HG03521 (cell line): ENCODE results near the gene AFP.

Experiments used
- ATAC-seq: cut with Tn5 transposase; IDR thresholded peaks from one replicate; pipeline ENCODE4 v1.9.1; 2021; ENCODE audit warnings: mild to moderate bottlenecking, moderate library complexity; ENCODE audit not compliant: unreplicated experiment

AFP gene

DNA sequence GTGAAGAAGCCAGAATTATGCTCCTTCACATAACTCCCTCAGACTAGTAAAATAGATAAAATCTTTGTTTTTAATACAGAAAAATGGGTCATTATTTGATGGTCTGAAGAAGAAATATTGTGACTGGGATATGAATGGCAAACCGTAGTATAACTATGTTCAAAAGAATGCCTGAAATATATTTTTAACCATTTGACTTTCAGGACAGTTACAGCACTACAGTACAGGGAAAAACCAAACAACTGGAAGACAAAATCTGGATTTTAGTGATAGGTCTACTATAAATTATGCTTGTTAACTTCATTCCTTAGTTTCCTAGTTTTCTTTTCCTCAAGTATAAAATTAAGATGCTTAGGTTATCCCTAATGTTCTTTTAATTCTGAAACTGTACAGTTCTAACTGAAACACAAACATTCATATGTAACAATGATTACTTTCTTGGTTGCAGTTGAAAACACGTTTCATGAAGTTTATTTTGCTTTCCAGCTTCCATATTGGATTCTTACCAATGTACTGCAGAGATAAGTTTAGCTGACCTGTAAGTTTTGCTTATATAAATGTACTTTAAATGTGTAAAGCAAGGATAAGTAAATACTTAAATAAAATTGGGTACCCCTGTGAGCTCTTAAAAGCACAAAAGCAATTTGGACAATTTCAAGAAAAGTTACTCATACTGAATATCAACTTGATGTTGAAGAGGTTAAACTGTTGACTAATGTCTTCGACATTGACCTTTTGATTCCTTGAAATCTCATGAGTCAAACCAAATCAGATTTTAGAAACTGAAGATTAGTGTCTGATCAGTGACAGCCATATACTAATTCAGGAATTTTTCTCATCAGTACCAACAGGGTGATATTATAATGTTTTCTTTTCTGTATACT, 895 bp downstream of the AFP start:
- ATAC-seq: no peak

DNA sequence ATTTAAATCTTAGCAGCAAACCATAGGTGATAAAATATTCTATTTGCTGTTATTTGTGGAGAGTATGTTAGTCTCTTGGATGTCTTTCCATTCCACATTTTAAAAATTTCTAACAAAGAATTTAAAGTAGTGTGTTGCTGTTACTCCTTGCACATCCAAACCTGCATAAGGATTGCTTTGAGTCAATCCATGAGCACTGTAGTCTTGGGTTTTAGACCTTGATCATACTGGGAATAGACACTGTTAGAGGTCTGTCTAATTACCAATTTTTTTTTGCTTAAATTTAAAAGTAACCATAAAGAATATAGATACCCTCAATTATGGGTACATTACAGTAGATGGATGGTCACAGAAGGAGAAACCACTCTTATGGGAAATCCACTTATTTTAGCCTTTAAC, 1.5 kb downstream of the AFP start:
- no peak for ATAC-seq

DNA sequence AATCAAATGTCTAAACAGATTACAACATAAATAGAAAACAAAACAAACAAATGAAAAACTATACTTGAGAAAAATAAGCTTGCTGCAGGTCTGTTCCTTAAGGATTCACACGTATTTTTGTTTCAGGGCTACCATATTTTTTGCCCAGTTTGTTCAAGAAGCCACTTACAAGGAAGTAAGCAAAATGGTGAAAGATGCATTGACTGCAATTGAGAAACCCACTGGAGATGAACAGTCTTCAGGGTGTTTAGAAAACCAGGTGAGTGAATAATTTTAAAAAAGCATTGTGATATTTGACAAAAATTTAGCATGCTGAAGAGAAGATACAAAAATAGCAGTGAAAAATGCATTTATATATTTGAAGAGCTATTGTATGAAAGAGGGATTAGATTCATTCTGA, 2.0 kb downstream of the AFP start:
- no peak for ATAC-seq

DNA sequence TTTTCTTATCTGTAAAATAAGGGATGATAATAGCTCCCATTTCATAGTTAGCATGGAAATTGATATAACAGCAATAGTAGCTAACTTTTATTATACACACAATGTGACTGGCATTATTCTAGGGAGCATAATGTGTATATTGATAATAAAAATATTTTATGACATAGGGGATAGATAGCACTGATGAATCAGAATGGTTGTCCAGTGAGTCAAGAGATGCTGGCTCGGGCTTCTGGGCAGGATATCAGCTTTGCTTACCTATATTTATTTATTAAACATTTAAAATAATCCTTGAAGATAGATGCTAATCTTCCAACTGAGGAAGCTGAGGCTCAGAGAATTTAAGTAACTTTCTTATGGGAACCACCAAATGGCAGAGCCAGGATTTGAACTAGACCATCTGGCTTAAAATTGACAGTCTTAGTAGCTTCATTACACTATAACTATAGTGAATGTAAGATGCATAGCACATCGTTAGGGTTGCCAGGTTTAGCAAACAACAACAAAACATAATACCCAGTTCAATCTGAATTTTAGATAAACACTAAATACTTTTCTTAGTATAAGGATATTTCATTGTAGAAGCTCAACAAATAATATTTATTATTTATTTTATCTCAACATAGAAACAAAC, 2.7 kb downstream of the AFP start:
- no peak for ATAC-seq

DNA sequence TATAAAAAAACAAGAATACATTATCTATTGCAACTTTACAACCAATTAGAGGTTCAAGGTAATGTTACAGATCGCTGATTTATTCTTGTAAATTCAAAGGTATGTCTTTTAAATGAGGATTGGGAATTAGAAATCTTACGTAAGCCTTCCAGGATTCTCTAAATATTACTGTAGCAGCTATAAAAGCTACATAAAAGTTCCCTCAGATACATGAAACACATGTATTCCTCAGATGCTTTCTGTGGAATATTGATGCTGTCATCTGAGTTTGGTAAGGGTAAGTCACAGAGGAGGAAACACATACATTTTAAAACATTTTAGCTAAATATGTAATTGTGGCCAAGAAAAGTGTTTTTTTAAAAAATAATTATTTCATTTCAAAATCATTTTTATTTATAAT, 3.4 kb downstream of the AFP start:
- ATAC-seq: no peak

DNA sequence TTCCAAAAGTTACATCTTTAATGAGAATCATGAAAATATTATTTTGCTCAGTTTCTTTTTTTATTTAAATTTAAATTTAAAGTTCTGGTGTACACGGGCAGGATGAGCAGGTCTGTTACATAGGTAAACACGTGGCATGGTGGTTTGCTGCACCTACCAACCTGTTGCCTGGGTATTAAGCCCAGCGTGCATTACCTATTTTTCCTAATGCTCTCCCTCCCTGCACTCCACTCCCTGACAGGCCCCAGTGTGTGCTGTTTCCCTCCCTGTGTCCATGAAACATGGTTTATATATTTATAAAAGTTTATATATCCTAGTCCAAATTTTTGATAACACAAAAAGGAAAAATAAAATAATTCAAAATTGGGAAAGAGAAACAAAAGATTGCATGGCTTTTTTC, 4.0 kb downstream of the AFP start:
- ATAC-seq: no peak

DNA sequence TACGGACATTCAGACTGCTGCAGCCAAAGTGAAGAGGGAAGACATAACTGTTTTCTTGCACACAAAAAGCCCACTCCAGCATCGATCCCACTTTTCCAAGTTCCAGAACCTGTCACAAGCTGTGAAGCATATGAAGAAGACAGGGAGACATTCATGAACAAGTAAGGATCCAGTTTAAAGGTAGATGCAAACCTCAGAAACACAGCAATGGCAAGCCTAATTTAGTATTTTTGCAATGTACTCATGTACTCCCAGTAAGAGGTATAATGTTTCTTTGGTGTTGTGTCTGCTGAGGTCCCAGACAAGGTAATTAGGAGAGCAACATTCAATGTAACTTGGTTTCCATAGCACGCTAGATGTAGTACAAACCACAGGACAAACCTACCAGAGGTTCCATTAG, 4.6 kb downstream of the AFP start:
- ATAC-seq: no peak

DNA sequence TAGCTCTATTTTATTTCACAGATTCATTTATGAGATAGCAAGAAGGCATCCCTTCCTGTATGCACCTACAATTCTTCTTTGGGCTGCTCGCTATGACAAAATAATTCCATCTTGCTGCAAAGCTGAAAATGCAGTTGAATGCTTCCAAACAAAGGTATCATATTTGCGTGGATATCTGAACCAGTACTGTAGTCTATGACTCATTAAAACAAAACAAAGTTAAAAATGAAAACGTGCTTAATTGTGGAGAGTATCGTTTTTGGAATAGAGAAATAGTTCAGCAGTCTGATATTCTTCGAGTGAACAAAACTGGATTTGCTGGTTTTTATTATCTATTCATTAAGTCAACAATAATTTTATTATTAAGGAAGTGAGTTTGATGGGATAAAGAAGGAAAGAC, 6.3 kb downstream of the AFP start:
- no peak for ATAC-seq

DNA sequence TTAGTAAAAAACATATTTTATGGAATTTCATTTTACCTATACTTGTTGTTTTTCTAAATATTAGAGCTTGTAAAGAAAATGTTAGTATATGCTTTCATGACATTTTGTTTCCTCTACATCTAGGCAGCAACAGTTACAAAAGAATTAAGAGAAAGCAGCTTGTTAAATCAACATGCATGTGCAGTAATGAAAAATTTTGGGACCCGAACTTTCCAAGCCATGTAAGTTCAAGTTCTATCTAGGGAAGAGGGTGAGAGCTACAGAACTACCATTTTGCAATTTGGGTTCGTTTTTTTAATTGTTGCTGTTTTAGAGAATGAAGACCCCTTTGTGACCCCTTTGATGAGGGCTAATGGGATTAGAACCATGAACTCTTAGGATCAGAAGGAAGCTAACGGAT, 7.2 kb downstream of the AFP start:
- ATAC-seq: no peak

DNA sequence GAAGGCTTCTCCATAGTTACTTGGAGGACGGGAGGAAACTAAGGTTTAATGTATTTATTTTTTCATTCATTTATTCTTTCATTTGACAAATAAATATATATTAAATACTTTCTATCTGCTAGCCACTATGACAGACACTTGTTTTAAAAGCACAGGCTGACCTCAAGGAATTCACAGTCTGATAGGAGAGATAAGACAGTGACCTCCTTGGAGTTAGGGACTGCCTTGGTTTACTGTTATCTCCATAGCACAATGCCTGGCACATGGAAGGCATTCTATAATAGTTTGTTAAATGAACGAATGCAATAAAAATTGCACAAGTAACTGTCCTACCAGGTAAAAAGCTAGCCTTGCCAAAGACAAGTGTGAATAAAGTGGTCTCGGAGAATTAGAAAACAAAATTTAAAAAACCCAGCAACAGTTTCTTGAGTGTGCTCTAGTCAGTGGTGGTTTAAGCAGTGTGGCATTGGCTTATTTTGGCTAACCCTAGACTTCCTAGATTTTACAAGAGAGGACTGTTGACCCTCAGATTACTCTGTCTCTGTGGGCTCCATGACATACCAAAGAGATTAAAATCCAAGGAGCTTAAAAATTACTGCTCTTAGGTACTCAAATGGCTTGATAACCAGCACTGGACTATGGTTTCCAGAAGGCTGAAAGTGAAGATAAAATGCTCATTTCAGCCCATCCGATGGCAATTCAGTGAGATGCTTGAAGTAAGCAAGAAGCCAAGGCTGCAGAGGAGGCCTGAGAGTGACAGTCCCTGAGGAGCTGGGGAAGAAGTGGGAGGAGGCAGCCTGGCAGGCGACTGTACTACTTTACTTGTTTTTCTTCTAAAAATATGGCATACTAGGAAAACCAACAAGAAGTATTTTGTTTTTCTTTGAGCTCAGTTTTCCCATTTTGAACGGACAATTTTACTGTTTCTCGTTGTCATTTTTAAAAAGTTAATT, 9.6 kb downstream of the AFP start:
- no peak for ATAC-seq

DNA sequence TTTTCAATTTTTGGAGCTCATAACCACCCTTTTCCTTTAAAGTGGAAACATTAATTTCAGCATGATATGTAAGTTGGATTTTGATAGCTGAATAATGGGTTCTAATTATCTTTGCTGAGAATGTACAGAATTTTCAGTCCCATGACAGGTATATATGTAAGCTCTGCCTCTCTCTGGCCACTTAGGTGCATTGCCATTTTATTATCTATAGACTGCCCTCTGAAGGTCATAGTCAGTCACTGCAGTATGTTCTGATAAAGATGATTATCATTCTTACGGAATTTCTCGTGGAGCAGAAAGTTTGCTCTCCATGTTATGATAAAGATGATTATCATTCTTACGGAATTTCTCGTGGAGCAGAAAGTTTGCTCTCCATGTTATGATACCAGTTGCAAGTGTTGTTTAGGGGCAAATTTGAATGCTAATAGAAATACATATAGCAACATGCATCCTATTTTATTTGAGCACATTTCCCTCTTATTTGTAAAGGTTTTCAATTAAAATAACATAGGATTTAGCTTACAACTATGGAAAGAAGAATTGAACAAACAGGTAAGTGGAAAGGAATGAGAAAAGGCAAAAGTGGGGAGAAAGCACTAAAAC, 10.4 kb downstream of the AFP start:
- peak; percentile 99 for ATAC-seq

DNA sequence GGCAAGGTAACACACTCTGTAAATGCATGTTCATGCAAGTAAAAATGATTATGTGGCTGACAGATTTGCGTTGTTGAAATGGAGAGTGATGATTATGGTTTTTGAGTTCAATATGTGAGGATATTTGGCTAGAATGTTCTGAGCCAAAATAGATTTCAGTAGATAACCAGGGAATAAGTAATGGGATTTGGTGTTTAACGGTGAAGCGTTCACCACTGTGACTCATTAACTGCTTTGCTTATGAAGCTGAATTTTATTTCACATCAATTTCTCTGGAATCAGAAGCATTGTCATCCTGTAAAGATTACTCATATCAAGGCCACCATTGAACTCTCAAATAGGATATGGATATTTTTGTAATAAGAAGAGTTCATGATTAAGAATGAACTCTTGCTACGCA, 11.7 kb downstream of the AFP start:
- no peak for ATAC-seq

DNA sequence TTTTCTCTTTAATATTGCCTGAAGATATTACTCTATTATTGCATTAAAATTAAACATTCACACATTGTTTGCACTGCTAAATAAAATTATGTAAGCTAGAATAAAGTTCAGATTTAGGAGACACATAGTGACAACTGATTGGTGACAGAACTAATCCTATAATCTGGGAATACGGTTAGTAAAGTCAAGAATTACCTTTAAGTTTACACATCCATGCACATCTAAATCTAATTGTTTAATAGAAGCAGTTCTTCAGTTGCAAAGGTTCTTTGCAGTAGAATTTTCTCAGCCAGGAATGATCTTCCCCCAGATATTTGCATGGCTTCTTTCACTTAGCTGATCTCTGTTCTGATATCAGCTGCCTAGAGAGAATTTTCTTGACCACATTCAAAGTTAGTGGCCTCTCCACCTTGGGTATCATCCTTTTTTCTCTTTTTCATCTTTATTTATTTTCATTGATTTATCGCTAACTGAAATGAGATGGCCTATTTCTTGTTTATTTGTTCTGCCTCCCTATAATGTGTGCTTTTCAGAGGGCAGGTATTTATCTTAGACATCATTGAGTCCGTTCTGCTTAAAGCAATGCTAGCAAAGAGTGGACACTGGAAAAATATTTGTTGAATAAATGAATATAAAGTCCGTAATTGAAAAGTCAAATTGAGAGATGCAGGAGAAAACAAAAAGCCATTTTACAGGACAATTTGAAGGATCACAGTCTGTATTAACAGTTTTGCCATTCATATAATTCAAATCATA, 12.6 kb downstream of the AFP start:
- no peak for ATAC-seq

DNA sequence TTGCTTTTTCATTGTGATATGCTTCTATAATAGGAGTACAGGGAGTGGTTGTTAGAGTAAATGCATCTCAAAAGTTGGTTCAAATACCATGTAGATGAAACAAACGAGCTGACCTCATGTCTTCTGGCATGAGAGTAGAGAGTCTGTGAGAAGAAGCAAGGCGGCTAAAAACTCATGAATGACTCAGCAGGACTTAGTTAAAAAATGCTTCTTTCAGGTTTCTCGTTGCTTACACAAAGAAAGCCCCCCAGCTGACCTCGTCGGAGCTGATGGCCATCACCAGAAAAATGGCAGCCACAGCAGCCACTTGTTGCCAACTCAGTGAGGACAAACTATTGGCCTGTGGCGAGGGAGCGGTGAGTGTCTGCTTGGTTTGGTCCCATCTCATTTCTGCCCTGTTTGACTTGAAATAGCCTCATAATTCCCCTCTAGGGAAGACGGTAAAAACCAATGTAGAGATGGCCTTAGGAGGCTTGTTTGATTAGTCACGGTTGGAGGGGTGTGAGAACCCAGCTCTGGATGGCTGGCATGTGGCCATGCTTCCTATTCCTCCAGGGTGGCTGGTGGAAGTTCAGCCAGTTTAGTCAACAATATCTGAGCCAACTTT, 14.5 kb downstream of the AFP start:
- no peak for ATAC-seq

DNA sequence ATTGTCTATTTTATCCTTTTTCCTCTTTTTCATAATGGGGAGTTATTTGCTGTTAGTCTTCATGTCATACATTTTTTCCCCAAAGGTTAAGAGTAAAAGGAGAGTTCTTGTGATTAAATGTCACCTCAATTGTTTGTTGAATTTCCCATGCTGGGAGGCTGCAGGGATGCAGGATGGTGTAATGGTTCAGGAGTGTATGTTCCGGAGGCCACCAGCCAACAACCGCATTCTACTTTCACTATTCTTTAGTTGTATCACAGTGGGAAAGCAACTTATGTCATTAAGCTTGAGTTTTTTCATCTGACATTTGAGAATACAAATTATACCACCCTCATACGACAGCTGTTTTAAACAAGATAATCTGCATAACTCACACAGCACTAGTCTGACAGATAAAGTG, 15.4 kb downstream of the AFP start:
- ATAC-seq: no peak

DNA sequence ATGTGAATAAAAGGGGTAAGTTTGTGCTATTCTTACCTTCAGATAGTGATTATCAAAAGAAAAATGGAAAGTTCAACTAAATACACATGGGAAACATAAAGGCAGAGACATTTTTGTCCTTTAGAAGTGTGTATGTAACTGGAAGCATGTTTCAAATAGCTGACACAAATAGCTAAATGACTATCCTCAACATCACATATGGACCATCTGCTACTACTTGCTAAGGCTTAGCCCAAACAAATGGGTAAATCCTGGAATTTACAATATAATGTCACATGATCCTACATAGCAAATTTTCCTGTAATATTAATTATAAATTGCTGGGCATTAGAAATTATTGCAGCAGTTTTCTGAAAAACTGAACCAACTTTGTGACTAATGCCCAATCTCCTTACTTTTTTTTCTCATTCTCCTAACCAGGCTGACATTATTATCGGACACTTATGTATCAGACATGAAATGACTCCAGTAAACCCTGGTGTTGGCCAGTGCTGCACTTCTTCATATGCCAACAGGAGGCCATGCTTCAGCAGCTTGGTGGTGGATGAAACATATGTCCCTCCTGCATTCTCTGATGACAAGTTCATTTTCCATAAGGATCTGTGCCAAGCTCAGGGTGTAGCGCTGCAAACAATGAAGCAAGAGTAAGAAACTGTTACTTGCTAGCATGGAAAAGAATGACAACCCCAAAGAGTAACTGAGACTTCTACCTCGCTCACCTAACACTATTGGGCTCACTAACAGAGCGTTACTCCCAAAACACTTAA, 16.1 kb downstream of the AFP start:
- no peak for ATAC-seq

DNA sequence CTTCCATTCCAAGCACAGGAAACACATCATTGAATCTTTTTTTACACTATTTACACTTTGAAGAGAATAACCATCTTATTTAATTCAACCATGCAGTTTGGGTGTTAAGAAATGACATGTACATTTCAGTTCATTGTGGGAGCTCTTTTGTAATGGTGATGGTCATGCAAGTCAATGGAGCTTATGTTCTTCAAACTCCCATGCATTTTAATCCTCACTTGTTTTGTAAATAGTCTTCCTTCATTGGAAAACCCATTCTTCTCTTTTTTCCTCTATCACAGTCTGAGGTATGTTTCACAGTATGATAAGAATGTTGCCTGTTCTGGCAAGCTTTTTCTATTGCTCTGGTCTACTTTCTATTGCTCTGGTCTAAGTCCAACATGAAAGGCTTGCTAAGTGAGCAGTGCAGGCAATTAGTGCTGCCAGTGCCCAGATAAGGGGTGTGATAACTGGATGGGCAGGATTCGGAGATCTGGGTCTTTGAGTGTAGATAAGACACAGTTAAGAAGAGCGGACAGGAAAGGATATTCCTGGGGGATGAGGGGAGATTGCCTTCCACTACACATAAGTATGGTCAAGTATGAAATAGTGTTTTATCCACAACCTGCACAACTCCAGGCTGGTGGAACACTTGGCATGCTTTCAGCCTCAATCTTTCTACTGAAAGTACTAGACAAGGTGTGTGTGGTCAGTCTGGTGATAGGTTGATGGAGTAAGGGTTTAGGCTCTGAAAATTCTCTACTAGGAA, 17.1 kb downstream of the AFP start:
- ATAC-seq: no peak

DNA sequence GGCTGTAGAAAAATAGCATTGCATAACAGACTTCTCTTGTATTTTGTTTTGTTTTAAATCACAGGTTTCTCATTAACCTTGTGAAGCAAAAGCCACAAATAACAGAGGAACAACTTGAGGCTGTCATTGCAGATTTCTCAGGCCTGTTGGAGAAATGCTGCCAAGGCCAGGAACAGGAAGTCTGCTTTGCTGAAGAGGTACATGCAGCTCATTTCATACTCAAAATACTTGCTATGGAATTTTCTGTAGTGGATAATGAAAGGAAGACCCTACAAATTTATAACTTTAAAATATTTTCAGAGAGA, 17.6 kb downstream of the AFP start:
- no peak for ATAC-seq

DNA sequence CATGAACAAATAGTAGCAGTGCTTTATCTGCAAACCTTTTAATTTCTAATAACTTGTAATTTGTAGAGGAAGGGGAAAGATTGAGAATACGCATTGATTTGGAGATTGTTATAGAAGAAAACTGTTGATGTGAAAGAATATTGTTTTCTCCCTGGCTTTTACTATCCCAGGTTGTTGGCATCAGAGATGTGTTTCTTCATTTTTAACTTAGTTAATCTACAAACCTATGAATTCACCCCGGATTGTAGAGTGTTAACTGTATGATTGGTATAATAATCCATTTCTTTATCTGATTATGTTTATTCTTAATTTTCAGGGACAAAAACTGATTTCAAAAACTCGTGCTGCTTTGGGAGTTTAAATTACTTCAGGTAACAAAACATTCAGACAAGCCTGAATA, 18.9 kb downstream of the AFP start:
- ATAC-seq: no peak
